DOHH2 (cell line): ENCODE results near the gene LRR1.

ENCODE experiments used
- CTCF ChIP-seq: fragments of 200-600 bp; sonication (generic); IDR thresholded peaks from one replicate; pipeline ENCODE4 v1.5.1; 2014; ENCODE audit warnings: antibody characterized with exemption, mild to moderate bottlenecking, low read depth, low read length; ENCODE audit not compliant: poor library complexity, severe bottlenecking
- EZH2phosphoT487 ChIP-seq: fragments of 200-600 bp; sonication (generic); IDR thresholded peaks from 2 replicates; pipeline ENCODE4 v1.6.1; 2017; ENCODE audit warnings: borderline replicate concordance, mild to moderate bottlenecking, antibody characterized with exemption, low read length, moderate library complexity, mixed read lengths

- TF ChIP-seq CTCF (no peak), EZH2phosphoT487 (no peak)
Observed at GRCh38 chr14:49620182-49621113, 21.7 kb downstream of the LRR1 start, which contains the start of the genes MGAT2 and RPL36AL.
